Measurements from ENCODE around the gene LPCAT2. TPM values are rescaled to one million over a fixed set of nuclear protein-coding genes. Genes with fewer than 3 reads are reported as not detected.

Gene LPCAT2
- polyA plus RNA-seq, 5 donors: 14.6 to 24.2 (median 18.2) TPM

- DNase-seq: peak; percentile 87
Observed at GRCh38 chr16:55478827-55479429, 29.9 kb upstream of the LPCAT2 start, which contains the start of gene MMP2. MMP2 (plus strand) TSS chr16:55479198; CDS start chr16:55479480, 282 bp downstream.

- no peak for DNase-seq
Observed at GRCh38 chr16:55479430-55480140, 29.3 kb upstream of the LPCAT2 start.

GRCh38 chr16:55480228-55480655 is 28.6 kb upstream of the LPCAT2 start:
- DNase-seq: peak; percentile 92 to 93

- DNase-seq: no peak
Observed at GRCh38 chr16:55481023-55481422, 27.8 kb upstream of the LPCAT2 start.

- DNase-seq: no peak
Observed at GRCh38 chr16:55482056-55482455, 26.8 kb upstream of the LPCAT2 start.

GRCh38 chr16:55487048-55487803 is 21.6 kb upstream of the LPCAT2 start:
- DNase-seq: no peak

- no peak for DNase-seq
Observed at GRCh38 chr16:55488306-55488705, 20.6 kb upstream of the LPCAT2 start.

- no peak for DNase-seq
Observed at GRCh38 chr16:55489119-55489955, 19.5 kb upstream of the LPCAT2 start.

- no peak for DNase-seq
Observed at GRCh38 chr16:55489956-55490265, 19.0 kb upstream of the LPCAT2 start.

GRCh38 chr16:55490301-55490700 is 18.6 kb upstream of the LPCAT2 start:
- DNase-seq: no peak

GRCh38 chr16:55491691-55492090 is 17.2 kb upstream of the LPCAT2 start:
- DNase-seq: no peak

- no peak for DNase-seq
Observed at GRCh38 chr16:55492756-55493380, 16.0 kb upstream of the LPCAT2 start.

GRCh38 chr16:55494994-55495421 is 13.9 kb upstream of the LPCAT2 start:
- peak; percentile 87 to 91 for DNase-seq

GRCh38 chr16:55495616-55496289 is 13.1 kb upstream of the LPCAT2 start:
- DNase-seq: no peak

- no peak for DNase-seq
Observed at GRCh38 chr16:55496509-55497145, 12.2 kb upstream of the LPCAT2 start.

GRCh38 chr16:55497558-55497957 is 11.3 kb upstream of the LPCAT2 start:
- DNase-seq: no peak

- no peak for DNase-seq
Observed at GRCh38 chr16:55498101-55498500, 10.8 kb upstream of the LPCAT2 start.

- no peak for DNase-seq
Observed at GRCh38 chr16:55499281-55499680, 9.6 kb upstream of the LPCAT2 start.

GRCh38 chr16:55499951-55500529 is 8.8 kb upstream of the LPCAT2 start:
- no peak for DNase-seq

GRCh38 chr16:55500530-55501011 is 8.3 kb upstream of the LPCAT2 start:
- peak; percentile 77 to 80 for DNase-seq
